HG03460 (cell line): Measurements from ENCODE around the gene CC2D2B.
A peak's percentile ranks its signal among the peaks of the same experiment; 100 is the strongest.
"Not testable (repeated sequence)": the region's sequence is repeated elsewhere in the genome, so short reads cannot be mapped to it uniquely, and the experiment has no call there.

Experiments
- ATAC-seq: cut with Tn5 transposase; IDR thresholded peaks from one replicate; pipeline ENCODE4 v1.9.1; 2021; ENCODE audit not compliant: unreplicated experiment

Gene CC2D2B, protein sequence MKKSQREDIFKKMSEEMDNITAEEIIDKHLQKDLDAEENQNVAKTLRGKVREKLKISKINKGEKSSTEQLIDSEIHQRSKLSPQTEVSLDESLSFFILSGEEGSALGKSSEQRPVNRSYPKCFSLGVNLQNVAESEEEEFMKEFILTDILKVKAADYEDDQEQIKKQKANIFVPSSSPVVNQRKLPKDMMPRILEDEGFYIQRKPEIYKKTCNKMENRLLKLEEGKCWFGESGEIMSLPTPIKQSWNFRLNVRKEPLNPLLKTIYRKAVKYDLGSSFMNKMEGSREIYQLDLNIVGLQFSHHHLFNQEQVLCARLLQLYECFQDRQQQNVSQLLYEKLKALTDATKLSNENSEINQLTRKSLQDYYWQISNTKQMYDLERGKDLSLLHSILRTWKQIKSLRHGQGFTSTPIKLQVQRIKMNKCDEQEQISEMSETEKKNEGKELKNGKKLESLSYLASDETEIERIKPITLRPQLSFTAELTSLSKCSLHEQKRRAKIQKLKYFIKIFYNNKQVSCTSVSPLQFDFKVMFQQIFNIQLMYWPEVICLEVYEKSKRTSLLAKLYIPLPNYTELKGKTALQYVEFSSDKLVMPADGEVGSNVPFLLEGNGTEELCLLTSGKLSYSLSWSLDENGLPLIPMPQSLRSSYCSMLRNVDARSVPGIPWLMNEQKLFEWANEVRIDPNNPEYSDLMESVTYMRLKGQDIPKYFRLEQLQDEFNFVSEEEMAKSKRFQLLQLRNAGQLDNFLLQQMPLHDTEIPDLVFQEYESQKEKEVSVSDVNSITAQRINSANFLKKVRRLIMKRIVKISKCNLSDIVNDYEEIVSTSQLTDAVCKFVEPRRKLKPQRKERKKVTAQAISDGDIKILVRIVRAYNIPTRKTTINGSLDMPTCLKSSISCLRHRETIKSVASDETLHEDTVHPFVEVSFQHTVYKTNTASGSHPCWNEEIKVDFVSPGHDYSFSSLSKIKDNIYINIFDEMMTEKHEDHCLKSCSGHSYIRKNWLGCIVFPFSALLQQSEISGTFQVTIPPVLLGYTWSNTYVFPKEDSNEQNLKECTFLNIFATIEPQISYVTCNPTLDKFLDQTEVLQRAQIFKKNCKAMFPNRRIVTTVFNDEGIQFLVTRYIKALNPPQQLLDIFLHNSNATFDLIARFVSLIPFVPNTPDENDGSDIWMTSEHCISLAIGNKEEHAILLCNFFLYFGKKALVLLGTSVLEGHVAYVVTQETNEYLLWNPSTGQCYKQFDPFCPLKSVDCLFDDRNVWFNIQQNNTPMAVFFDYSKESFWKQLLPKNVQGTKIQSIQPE (N-terminal part only)

DNA sequence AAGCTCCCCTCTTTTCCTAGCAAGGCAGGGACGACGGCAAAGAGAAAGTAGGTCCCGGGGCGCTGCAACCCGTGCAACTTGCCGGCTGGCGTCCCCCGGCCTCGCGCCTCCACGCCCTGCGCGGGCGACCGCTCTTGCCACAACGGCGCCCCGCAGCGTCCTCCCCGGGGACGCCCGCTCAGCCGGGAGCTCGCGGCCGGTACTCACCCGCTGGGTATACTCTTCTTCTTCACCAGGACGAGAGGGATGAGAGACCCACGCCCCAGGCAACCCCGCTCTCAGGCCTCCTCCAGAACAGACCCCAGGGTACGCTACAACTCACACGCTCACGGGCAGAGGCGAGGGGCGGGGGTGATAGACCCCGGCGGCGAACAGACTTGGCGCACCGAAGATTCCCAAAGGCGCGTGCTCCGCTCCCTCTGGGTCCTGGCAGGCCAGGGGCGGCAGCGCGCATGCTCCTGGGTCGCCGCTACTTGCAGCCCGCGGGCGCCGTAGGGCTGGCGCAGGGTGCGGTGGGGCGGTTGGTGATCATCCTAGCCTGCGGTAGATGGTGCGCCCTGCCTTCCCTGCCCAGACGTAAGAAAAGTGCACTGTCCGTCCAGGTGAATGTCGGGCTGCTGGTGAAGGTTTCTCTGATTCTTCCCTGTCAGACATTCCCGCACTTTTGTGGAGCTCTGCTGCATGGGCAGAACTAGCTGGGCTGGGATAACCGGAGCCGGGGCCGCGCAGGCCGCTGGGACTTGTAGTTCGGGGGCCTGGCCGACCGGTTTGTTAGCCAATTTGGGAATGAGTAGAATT, at the start of gene CC2D2B:
Gene CC2D2B, plus strand, starts transcription at position 520 of the 798 bp plus-strand sequence. CDS start 3,349 bp downstream, outside the sequence.
- ATAC-seq: peak; percentile 86

DNA sequence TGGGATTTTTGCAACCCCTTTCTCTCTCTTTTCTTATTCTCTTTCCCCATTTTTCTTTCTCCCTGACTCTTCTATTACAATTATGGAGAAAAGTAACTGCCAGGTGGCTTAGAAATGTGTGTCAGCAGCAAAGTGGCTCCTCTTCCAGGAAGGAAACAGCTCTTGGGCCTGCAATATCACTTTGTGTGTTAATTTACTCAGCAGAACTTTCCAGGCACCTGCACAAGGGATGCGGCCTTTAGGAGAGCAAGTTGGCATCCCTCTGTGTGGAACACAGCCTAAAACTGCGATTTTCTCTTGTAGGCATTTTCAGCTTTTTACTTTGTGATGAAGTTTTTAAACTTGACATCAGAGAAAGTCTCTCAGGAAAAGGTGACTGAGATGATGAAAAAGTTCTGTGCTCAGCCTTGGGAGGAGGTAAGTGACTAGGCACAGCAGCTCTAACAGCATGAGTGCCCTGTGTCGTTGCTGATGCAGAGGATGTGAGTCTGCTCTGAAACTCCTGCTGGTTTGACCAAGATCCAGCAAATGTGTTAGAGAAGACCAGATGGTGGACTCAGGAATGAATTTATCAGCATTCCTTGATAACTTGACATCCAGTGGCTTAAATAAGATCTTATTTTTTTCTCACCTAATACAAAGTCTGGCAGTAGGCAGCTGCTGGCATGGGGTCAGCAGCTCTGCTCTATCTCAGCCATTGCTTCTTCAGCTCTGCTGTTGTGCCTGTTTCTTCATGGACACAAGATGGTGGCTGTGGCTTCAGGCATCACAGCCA, 47.4 kb upstream of the CC2D2B start:
- ATAC-seq: no peak

DNA sequence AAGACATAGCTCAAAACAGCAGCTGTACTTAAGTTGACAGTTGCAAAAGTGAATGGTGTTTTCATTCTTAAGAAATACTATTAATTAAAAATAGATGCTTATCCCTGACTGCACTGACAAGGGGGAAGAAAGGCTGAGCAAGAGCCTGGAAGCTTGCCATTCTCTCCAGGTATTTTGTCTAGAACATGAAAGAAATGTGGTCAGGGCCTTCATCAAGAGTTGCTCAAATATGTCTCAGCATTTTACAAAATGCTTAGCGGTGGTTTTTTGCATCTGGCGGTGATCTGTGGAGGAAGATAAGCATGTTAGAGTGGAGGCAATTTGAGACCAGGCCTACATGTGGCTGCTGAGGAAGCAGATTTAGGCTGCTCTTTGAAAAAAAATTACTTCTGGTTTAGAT, 46.4 kb upstream of the CC2D2B start:
- no peak for ATAC-seq

DNA sequence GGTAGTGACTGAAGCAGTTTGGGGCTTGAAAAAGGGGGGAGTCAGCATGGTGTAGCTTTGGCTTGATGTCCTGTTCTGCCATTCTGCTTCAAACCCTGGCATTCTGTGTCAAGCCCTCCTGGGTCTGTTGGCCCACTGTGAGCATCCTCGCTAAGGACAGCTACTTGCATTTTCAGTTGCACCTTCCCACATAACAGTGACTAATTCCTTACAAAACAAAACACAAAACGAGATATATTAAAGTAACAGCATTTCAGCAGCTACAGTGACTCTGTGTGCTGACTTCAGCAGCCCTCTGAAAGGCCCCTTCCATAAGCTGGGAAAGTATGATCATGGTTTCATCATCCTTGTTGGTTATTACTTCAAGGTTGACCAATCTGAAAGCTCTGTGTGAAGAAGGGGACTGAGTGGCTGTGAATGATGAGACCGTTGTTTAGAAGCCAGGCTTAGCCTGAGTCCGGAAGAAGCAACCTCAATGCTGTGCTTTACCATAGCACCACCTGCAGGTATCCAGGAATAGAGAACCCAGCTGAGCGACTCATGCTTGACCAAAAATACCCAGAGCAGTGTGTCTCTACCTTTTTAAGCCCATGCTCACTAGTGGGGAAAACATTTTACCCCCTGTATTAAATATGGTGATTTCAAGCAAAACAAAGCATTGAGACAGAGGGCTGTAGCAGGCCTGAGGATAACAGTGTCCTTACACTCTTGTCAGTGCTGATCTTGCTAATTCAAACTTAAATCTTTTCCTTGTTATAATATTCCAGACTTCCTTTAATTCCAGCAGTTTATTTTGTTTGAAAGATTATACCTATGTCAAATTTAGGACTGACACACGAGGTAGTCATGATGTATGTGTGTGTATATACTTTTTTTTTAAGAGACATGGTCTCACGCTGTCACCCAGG, 42.6 kb upstream of the CC2D2B start:
- ATAC-seq: peak; percentile 90

DNA sequence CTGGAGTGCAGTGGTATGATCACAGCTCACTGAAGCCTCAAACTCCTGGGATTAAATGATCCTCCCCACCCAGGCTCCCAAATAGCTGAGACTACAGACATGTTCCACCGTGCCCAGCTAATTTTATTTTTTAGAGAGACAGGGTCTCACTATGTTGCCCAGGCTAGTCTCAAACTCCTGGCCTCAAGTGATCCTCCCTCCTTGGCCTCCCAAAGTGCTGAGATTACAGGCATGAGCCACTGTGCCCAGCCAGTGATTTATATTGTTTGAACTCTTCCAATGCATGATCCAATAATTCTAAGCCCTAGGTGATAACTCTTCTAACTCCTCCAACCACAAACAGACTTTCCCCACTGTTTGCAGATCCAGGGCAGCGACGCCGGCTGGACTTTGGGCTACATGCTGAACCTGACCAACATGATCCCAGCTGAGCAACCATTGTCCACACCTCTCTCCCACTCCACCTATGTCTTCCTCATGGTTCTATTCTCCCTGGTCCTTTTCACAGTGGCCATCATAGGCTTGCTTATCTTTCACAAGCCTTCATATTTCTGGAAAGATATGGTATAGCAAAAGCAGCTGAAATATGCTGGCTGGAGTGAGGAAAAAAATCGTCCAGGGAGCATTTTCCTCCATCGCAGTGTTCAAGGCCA, 41.8 kb upstream of the CC2D2B start:
- ATAC-seq: no peak

DNA sequence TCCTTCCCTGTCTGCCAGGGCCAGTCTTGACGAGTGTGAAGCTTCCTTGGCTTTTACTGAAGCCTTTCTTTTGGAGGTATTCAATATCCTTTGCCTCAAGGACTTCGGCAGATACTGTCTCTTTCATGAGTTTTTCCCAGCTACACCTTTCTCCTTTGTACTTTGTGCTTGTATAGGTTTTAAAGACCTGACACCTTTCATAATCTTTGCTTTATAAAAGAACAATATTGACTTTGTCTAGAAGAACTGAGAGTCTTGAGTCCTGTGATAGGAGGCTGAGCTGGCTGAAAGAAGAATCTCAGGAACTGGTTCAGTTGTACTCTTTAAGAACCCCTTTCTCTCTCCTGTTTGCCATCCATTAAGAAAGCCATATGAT, 41.3 kb upstream of the CC2D2B start:
- no peak for ATAC-seq

DNA sequence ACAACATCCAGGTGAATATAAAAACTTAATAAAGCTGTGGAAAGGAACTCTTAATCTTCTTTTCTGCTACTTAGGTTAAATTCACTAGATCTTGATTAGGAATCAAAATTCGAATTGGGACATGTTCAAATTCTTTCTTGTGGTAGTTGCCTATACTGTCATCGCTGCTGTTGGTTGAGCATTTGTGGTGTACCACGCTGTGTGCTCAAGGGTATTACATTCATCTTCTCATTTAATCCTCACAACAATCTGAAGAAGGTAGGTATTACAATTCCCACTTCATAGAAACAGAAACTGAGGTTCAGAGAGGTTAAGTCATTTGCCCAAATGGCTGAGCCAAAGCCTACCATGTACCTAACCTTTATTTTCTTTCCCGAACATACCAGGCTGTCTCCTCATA, 39.9 kb upstream of the CC2D2B start:
- ATAC-seq: no peak

DNA sequence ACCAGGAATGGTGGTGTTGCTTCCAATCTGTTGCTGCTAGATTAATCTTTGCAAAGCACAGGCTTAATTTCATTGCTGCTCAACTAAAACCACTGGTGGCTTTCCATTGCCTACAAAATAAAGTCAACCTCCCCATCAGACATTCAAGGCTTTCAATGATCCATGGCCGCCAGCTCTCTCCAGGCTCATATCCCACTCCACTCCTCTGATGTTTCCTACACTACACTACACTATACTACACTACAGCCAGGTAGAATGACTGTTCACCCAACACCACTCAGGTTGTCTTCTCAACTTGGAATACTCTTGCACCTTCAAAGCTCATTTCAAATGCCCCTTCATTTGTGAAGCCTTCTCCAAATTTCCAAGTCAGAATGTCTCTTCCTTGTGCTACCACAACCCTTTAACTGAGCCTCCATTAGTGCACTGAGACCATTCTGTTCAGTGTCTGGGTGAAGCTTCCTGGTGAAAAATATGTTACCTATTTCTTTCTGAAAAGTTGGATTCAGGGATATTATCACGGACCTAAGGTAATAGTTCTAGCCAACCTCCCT, 35.5 kb upstream of the CC2D2B start:
- no peak for ATAC-seq

DNA sequence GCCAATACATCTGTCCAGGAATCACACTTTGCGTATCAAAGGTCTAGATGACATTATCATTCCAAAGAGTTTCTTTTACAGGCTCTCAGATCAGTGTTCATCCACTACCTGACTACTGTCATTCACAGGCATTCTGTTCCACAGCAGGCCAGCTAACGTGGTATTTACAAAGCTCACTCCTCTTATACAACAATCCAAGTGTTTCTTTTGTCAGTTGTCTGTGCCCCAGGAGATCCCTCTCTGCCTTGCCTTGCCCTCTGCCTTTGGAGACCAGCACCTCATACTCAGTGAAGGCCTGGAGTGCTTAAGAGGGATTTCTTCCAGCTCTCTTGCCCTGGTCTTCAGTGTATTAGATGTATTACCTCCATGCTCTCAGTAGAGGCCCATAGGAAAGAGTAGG, 34.6 kb upstream of the CC2D2B start:
- no peak for ATAC-seq

DNA sequence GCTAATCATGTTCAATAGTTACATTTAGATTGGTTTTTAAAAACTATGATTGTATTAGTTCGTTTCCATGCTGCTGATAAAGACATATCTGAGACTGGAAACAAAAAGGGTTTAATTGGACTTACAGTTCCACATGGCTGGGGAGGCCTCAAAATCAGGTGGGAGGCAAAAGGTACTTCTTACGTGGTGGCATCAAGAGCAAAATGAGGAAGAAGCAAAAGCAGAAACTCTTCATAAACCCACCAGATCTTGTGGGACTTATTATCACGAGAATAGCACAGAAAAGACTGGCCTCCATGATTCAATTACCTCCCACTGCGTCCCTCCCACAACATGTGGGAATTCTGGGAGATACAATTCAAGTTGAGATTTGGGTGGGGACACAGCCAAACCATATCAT, 34.1 kb upstream of the CC2D2B start:
- no peak for ATAC-seq

DNA sequence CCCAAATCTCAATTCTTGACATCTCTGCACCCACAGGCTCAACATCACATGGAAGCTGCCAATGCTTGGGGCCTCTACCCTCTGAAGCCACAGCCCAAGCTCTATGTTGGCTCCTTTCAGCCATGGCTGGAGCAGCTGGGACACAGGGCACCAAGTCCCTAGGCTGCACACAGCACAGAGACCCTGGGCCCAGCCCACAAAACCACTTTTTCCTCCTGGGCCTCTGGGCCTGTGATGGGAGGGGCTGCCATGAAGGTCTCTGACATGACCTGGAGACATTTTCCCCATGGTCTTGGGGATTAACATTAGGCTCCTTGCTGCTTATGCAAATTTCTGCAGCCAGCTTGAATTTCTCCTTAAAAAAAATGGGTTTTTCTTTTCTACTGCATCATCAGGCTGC, 33.0 kb upstream of the CC2D2B start:
- ATAC-seq: not testable (repeated sequence)

DNA sequence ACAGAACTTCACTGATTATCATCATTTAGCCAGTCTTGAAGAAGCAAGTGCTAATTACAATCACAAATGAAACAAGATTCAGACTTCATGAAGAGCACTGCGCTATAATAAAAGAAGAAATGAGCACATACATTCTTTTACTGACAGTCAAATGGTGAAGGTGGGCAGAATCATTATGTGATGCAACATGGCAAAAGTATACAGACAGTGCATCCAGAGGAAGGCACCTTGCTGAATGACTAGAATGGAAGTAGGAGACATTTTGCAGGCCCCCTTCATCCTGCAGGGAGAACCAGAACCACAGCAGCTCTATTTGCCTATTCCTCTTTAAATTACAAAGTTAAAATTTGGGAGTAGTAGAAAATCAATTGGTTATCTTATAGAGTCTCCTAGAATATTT, 31.0 kb upstream of the CC2D2B start:
- ATAC-seq: no peak

DNA sequence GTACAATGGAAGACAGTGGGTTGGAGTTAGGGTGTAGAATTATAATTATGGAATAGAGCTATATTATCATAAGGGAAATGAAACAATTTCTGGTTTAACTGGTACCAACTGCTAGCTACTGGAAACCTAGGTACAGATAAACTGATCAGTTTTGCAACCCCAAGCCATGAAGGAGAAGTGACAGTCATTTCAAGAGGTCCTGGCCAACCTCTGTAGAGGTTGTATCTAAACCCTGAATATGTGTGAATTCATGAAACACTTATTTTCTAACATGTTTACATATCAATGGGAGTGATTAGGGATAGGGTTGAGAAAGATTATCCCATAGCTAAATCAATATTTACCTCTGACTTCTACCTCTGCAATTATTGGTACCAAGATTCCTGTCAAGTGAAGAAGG, 29.9 kb upstream of the CC2D2B start:
- ATAC-seq: no peak

DNA sequence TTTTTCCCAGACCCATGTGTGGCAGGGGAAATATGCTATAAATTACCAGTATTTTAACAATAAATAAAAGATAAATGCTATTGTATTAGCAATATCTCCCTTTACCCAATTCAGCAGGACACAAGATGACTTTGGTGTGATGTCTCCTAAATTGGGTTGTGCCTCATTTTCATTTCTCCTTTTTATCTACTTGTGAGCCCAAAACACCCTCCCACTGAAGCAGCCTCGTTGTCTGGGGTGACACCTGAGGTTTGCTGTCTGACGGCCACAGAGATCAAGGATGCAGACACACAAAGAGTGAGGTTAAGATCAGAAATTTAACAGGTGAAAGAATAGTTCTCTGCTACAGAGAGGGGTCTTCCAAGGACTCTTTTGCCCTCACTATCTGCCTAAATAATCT, 27.1 kb upstream of the CC2D2B start:
- ATAC-seq: no peak

DNA sequence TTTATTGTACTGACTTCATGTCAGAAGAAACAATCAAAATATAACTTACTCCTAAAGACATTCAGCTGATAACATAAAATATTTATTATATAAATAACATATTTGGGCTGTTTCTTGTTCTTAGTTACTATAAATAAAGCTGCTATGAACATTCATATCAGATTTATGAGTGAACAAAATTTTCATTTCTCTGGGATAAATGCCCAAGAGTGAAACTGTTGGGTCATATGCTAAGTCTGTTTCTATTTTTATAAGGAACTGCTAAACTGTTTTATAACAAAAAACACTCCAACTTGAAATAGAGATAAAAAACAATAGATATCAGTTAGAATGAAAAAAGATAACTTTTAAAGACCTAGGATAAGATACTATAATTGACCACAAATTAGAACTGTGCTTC, 26.5 kb upstream of the CC2D2B start:
- ATAC-seq: no peak

DNA sequence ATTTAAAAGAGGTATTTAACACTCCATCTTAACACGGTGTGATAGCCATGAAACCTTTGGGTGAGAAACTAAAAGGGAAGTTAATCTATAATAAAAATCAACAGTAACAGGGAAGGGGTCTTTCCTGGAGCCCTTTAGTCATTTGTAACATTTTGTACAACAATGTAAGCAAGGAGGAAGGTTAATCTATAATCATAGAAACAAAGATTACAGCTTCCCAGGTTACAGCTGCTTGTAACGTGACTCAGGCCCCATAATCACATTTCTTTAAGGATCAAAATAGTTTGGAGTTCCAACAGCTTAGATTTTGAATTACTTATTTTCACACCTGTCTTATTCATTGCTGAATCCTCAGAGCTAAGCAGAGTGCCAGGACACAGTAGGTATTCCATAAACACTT, 17.9 kb upstream of the CC2D2B start:
- ATAC-seq: no peak

DNA sequence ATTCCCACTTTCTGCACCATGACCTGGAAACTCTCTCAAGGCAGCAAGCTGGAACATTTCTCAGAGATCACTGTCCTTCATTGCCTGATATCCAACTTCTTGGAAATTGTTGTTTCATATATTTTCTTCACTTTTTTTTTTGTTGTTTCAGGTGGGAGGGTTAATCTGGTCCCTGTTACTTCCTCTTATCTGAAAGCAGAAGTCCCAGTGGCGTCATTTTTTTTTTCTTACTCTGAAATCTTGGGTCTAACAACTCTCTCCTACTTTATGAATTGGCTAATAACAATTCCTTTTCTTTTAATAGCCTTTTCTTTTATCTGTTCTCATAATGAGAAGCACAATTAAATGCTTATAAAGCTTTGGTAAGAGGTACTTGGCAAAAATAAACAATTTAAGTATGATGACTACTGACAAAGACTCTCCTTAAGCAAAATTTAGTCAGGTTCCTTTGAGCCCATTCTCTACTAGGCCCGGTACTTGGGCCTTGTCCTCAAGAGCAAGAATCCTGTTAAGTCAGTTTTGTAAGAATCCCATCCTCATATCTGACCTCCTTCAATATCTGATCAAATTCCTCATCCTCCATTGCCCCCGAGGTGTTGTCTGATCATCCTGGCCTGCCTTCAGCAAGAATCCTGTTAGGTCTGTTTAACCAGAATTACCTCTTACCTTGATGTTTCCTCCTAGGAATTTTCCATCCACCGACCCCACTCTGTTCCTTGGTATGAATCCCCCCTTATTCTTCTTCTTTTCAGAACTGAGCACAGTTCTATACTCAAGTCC, 11.5 kb upstream of the CC2D2B start:
- ATAC-seq: no peak
